T-helper 2 cell treated with Interferon-gamma antibody and Interleukin-4, amounts not matched to agents 5 μg/mL and 100 μg/mL, for 36 hours (primary cell): ENCODE measurements around the gene MTCL3.

Source experiments
- DNase-seq: peaks from one replicate; pipeline ENCODE4 v3.0.0; 2021; ENCODE audit warnings: low spot score
- H3K27ac Mint-ChIP-seq: one replicate; pipeline ENCODE4 v1.8.0; 2021; ENCODE audit warnings: mild to moderate bottlenecking, mixed read lengths
- H3K27me3 Mint-ChIP-seq: one replicate; pipeline ENCODE4 v1.8.0; 2021; ENCODE audit warnings: low read depth, mixed read lengths
- H3K36me3 Mint-ChIP-seq: one replicate; pipeline ENCODE4 v1.8.0; 2021; ENCODE audit warnings: low read depth, mixed read lengths
- H3K4me1 Mint-ChIP-seq: one replicate; pipeline ENCODE4 v1.8.0; 2021; ENCODE audit warnings: low read depth, mixed read lengths
- H3K4me3 Mint-ChIP-seq: one replicate; pipeline ENCODE4 v1.8.0; 2022; ENCODE audit warnings: mild to moderate bottlenecking, moderate library complexity, mixed read lengths
- H3K9me3 Mint-ChIP-seq: one replicate; pipeline ENCODE4 v1.8.0; 2021; ENCODE audit warnings: mixed read lengths

The MTCL3 gene

DNA sequence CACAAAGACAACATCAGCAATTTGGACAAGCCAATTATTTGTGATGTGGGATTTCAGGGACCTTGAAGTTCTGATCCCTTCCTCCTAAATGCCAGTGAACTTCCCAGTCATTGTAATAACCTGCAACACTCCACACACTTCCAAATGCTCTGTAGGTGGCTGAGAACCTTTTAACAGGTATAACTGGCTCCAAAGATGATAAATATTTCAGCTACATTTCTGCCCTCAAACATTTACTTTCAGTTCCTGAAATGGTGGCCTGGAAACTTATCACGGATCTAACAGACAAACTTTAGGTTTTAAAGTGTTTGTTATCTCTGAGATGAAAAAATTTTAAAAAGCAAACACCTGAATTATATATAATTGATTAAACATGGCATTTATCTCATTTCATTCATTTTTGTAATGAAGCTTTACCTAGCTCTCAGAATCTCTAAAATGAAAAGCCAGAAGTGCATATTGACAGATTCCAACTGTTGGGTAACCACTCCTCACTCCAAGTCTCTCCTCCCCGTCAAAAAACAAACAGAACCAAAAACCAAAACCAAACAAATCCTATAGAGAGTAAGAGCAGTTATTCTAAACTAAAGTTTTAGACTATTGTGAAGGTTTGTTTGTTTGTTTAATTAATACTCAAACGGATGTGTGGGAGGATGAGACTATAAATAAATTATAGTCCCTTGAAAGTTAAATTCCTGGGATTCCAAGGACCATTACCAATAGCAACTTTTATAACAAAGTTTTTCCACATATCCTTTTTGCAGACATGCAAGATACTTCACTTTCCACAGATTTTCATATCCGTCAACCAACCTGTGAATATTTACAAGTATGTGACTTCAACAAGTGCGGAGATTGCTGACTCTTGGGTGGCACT lies 47.5 kb downstream of the MTCL3 start:
- Mint-ChIP-seq H3K4me3 (no peak overlapping the region), H3K36me3 (peaks cover 24% of the 10 kb centered on the region), H3K27me3 (no peaks in the 10 kb centered on the region), H3K27ac (peak overlapping the region; percentile 16), H3K4me1 (peaks cover 4% of the 10 kb centered on the region), H3K9me3 (no peaks in the 10 kb centered on the region)
- no peak for DNase-seq

DNA sequence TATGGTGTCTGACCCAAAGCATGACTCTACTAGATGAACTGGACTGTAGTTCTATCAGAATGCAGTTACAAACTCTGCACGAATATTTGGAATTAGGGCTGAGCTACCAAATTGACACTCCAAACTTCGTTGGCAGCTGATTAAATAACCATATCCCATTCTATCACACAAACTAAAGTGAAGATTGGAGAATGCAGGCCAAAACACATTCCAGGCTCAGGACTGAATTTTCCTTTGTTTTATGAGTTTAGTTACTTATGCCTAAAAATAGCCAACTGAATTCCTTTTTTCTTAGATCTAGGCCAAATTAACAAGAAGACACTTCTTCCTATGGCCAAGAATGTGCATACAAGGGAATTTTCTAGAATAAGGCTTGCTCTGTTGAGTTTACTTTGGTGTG lies 50.2 kb downstream of the MTCL3 start:
- no peak for DNase-seq
- Mint-ChIP-seq H3K9me3 (no peaks in the 10 kb centered on the region), H3K27me3 (no peaks in the 10 kb centered on the region), H3K4me1 (peaks cover 7% of the 10 kb centered on the region), H3K27ac (no peak overlapping the region), H3K4me3 (no peak overlapping the region), H3K36me3 (peaks cover 13% of the 10 kb centered on the region)

DNA sequence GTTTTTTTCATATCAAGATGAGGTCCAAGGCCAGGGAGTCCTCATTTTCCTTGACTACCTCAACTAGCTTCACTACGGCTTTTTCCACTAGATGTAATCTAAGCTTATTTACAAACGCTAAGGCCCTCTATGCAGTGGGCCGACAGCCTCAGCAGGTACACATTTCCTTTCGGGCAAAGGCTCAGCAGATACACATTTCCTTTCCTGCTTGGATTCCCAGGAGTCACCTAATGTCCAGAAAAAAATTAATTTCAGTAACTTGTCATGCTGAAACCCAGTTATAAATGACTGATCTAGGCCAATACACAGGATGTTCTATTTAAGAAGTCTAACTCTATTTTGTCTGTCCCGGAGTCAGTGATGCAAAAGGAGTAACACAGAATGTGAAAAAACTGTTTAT lies 52.7 kb downstream of the MTCL3 start:
- no peak overlapping the region for H3K27ac Mint-ChIP-seq
- peaks cover 4% of the 10 kb centered on the region for H3K4me1 Mint-ChIP-seq
- no peak for DNase-seq
- no peaks in the 10 kb centered on the region for H3K9me3 Mint-ChIP-seq
- peaks cover 8% of the 10 kb centered on the region for H3K36me3 Mint-ChIP-seq
- H3K27me3 Mint-ChIP-seq = no peaks in the 10 kb centered on the region
- no peak overlapping the region for H3K4me3 Mint-ChIP-seq

DNA sequence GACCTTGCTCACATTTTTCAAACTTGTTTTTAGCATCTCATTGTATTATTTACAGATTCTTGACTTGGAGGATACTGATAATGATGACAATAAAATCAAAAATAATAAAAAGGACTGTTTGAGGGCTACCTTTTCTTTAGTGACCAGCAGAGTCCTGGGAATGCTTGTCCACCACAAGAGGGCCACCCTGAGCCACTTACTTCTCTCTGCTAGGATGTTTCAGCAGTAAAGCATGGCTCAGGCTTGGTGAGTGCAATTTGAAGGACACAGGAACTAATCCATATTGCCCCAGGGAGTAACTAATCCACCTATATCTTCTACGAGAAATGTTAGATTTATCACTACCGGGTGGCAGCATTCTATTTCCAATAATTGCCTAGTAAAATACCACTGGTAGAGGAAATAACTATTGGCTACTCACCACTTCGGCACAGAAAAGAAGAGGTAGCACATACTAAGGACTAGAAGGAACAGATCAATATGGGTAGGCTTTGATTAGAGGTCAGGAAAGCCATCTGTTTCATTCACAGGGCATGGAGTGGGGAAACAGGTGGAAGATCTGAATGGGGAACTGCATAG lies 54.2 kb downstream of the MTCL3 start:
- Mint-ChIP-seq H3K4me1 (peaks cover 18% of the 10 kb centered on the region), H3K27ac (no peak overlapping the region), H3K4me3 (no peak overlapping the region), H3K9me3 (no peaks in the 10 kb centered on the region), H3K27me3 (no peaks in the 10 kb centered on the region), H3K36me3 (peaks cover 5% of the 10 kb centered on the region)
- peak; percentile 33 for DNase-seq

DNA sequence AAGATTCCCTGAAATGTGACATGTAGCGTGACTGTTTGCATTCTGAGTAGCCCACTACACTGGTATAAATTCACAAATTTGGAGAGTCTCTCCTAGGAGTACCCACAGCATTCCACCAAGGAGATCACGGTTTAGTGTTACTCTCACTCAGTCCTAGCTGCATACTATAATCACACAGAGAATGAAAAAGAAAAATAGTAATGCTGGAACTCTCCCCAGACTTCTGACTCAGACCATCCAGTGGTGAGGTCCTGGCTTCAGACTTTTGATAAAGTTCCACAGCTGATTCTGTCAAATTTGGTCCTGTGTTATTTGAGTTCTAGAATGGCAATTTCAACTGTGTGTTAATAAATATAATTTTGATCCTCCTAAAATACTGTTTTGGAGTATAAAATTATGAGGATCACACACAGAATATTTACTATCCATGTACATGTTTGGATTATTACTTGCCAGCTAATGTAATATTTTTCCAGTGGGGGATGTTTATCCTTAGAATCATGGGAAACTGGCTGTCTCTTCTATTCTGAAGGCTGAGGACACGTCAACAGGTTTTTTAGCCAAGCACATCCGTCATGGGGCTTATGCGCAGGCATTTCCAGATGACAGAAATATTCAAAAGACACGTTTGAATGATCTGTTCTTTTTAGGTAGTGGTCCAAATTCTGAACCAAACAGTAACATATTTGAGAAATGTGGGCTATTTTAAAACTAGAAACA lies 54.8 kb downstream of the MTCL3 start:
- Mint-ChIP-seq H3K4me3 (no peak overlapping the region), H3K27me3 (no peaks in the 10 kb centered on the region), H3K36me3 (peaks cover 3% of the 10 kb centered on the region), H3K9me3 (no peaks in the 10 kb centered on the region), H3K4me1 (peaks cover 24% of the 10 kb centered on the region), H3K27ac (peak overlapping the region; percentile 27)
- no peak for DNase-seq

DNA sequence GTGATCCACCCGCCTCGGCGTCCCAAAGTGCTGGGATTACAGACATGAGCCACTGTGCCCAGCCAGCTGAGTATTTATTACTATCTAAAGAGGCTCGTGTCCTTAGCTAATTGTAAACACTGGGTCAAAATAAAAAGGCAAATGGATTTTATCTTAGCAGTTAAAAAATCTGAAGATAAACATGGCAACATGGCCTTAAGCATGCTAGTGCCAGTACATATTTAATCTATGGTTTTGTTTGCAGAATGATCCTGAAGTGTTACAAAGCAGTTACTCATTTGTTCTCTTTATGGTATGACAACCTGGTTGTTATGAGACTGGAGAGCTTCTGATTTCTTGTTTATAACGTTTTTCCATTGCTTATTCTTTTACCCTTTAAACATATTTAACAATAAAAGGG lies 56.1 kb downstream of the MTCL3 start:
- Mint-ChIP-seq H3K36me3 (peaks cover 3% of the 10 kb centered on the region), H3K4me3 (no peak overlapping the region), H3K9me3 (no peaks in the 10 kb centered on the region), H3K27ac (no peak overlapping the region), H3K27me3 (no peaks in the 10 kb centered on the region), H3K4me1 (peaks cover 29% of the 10 kb centered on the region)
- no peak for DNase-seq

DNA sequence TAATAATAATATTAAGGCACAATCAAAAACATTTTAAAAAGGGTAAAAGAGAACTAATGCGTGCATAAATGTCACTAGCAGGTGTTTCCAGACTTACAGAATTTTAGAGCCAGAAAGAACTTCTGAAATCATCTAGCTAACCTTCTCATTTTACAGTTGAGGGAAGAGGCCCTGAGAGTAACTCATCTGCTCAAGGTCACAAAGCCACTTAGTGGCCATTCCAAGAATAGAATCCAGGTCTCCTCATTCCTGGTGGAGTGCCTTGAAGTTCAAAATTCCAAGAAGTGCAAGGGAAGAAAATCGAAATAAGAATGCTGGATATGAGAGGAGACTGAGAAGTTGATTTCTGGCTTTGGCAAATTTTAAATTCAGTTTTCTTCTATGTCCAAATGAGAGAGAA lies 56.8 kb downstream of the MTCL3 start:
- Mint-ChIP-seq H3K27me3 (no peaks in the 10 kb centered on the region), H3K4me3 (no peak overlapping the region), H3K9me3 (no peaks in the 10 kb centered on the region), H3K36me3 (peaks cover 3% of the 10 kb centered on the region), H3K4me1 (peaks cover 31% of the 10 kb centered on the region), H3K27ac (no peak overlapping the region)
- no peak for DNase-seq

DNA sequence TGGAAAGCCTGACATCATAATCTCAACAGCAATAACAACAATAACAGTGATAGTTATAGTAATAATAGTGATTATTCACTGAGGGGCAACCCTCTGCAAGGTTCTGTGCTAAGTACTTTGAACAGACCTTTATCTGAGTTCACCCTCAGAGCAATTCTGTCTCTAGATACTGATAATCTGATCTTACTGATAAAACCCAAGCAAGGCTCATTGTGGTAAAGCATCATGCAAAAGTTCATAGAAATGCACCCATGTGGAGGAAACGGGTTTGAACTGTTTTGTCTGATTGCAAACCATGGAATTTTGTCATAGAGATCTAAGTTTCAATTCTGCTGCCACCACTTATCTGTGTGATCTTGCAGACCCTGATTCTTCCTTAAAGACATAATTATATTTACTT lies 58.7 kb downstream of the MTCL3 start:
- H3K4me3 Mint-ChIP-seq = peak overlapping the region; percentile 48
- no peaks in the 10 kb centered on the region for H3K9me3 Mint-ChIP-seq
- peaks cover 43% of the 10 kb centered on the region for H3K4me1 Mint-ChIP-seq
- peaks cover 5% of the 10 kb centered on the region for H3K36me3 Mint-ChIP-seq
- peaks cover 2% of the 10 kb centered on the region for H3K27me3 Mint-ChIP-seq
- peak; percentile 17 for DNase-seq
- H3K27ac Mint-ChIP-seq = peak overlapping the region; percentile 69

DNA sequence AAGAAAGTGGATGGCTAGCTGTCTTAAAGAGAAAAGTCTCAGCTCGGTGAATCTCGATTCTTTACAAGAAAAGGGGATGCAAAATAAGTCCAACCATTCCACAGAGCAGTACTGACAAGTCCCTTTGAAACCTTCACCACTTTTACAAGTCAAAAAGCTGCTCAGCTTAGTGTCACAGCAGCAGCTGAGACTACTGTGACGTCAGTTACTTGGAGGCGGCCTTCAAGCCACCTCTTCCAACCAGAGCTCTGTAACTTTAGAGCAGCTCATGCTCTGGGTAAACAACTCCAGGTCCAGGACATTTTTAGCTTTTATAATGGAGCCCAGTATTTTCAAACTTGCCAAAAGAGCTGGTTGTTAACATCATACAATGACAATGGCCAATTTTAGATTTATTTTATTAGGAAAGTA lies 59.9 kb downstream of the MTCL3 start, which contains the start of gene KIAA0408:
KIAA0408 (minus strand) TSS at position 159 of the 411 bp plus-strand sequence. CDS start 5,408 bp downstream, outside the sequence.
- Mint-ChIP-seq H3K4me1 (peaks cover 42% of the 10 kb centered on the region), H3K9me3 (no peaks in the 10 kb centered on the region), H3K27me3 (peaks cover 2% of the 10 kb centered on the region), H3K36me3 (peaks cover 1% of the 10 kb centered on the region), H3K4me3 (peak within 1 kb of the TSS; percentile 48), H3K27ac (no peak within 1 kb of the TSS)
- no peak for DNase-seq

DNA sequence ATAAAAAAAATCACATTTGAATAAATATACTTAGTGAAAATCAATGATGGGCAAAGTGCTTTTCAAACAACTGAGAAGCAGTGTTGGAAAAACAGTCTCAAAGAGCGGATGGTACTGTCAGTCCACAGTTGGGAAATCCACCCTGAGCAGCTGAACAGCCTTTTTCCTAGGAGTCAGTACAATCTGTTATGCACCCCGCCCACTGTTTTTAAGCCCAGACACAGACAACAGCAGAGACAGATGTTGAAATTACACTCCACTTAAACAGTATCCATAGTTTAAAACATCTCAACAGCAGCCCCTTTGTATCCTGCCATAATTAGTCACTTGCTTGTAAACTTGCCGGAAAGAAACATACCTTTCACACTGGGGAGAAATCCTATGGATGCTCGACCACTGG lies 60.3 kb downstream of the MTCL3 start:
- H3K4me3 Mint-ChIP-seq = no peak overlapping the region
- H3K4me1 Mint-ChIP-seq = peaks cover 42% of the 10 kb centered on the region
- H3K27me3 Mint-ChIP-seq = peaks cover 2% of the 10 kb centered on the region
- no peak overlapping the region for H3K27ac Mint-ChIP-seq
- DNase-seq = no peak
- H3K9me3 Mint-ChIP-seq = no peaks in the 10 kb centered on the region
- H3K36me3 Mint-ChIP-seq = peaks cover 1% of the 10 kb centered on the region

DNA sequence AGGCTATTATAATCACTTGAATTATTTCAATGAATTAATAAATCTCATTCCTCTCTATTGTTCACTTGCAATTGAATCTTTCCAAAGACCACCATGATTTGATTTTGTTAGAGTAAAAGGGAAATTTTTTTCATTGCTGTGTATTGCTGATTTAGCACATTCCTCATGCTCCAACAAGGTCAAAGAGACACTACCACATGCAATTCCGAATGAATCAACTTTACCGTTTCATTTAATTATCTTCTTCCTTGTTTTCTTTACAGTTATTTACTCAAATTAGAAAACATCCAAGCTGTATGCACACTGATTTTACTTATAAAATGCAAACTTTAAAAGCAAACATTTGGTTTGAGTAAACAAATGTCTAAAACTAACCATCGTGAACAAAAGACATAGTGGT lies 60.9 kb downstream of the MTCL3 start:
- peaks cover 2% of the 10 kb centered on the region for H3K27me3 Mint-ChIP-seq
- DNase-seq = no peak
- H3K36me3 Mint-ChIP-seq = peaks cover 1% of the 10 kb centered on the region
- H3K27ac Mint-ChIP-seq = no peak overlapping the region
- H3K4me1 Mint-ChIP-seq = peaks cover 42% of the 10 kb centered on the region
- H3K9me3 Mint-ChIP-seq = no peaks in the 10 kb centered on the region
- no peak overlapping the region for H3K4me3 Mint-ChIP-seq

DNA sequence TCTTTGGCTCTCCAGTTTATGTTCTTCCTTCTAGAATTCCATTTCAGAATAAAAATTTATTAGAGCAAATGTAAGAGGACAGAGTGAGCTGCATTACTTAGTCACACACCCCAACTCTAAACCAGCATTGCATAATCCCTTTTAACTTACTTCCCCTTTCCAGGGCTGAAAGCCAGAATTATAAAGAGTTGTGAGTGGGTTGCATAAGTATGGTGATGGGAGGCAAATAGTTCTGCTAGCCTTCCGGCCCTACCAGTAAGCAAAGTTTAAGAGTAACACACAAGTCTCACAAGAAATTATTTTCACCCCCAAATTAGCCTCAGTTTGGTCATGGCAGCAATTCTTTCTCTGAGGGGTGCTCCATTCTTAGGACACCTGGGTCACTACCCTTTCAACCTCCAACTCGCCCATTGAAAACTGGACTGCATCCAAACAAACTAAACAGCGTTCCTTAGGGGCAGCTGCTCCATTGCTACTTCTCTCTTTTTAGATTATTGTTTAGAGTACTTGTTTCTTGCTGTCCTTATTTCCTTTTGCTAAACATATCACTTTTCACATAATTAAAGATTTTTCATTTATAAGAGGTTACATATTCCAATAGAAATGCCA lies 61.6 kb downstream of the MTCL3 start:
- Mint-ChIP-seq H3K9me3 (no peaks in the 10 kb centered on the region), H3K36me3 (peaks cover 1% of the 10 kb centered on the region), H3K4me3 (no peak overlapping the region), H3K27ac (no peak overlapping the region), H3K4me1 (peaks cover 42% of the 10 kb centered on the region), H3K27me3 (peaks cover 2% of the 10 kb centered on the region)
- no peak for DNase-seq

DNA sequence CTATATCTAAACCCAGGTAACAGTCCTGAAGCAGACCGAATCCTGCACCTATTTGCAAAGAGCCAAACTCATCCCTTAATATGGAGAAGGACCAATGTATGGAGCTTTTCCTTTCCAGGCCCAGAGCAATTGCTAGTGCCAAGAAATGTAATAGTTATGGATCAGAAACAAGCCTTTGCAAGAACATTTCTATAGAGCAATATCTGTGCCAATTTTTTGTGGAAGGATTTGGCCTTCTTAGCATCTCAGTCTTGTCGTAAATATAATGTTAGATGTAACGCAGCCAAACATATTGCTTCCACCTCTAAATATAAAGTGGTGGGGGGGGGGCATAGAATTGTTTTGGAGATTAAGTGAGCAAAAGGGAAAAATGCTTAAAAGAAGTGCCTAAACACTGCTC lies 62.7 kb downstream of the MTCL3 start:
- no peak for DNase-seq
- Mint-ChIP-seq H3K4me3 (peak overlapping the region; percentile 11), H3K36me3 (peaks cover 4% of the 10 kb centered on the region), H3K27me3 (peaks cover 2% of the 10 kb centered on the region), H3K9me3 (no peaks in the 10 kb centered on the region), H3K27ac (no peak overlapping the region), H3K4me1 (peaks cover 42% of the 10 kb centered on the region)
